PC-3 (cell line): ENCODE results near the gene CLEC4D.

Experiments used
- EZH2 ChIP-seq: fragments of 300-600 bp; sonication (generic); IDR thresholded peaks from one replicate; pipeline ENCODE4 v1.6.1; 2017; ENCODE audit warnings: antibody characterized with exemption, mild to moderate bottlenecking, low read length; ENCODE audit not compliant: unreplicated experiment
- TF ChIP-seq, protein P1 (sequence below): fragments of 300-600 bp; sonication (generic); conservative IDR thresholded peaks from 2 replicates; pipeline ENCODE4 v1.5.1; 2017; ENCODE audit warnings: antibody characterized with exemption, low read depth, mild to moderate bottlenecking, low read length

DNA sequence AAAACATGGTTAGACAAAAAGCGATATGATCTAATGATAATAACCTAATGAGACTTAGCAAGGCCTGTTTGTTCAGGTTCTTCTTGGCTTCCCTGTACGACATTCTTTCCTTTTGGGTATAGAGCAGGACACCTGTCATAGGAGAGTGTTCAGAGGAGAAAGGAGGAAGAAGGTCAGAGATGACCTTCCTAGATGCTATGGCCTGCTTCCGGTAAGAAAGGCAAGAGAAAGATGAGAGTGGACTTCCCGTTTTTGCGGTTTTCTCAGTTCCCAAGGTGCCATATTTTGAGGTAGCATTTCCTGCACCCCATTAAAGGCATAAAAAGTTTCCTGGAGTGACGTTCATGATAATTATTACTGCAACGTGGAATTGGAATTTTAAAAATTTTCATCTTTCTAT is 18.7 kb downstream of the CLEC4D start:
- TF ChIP-seq, protein P1, sequence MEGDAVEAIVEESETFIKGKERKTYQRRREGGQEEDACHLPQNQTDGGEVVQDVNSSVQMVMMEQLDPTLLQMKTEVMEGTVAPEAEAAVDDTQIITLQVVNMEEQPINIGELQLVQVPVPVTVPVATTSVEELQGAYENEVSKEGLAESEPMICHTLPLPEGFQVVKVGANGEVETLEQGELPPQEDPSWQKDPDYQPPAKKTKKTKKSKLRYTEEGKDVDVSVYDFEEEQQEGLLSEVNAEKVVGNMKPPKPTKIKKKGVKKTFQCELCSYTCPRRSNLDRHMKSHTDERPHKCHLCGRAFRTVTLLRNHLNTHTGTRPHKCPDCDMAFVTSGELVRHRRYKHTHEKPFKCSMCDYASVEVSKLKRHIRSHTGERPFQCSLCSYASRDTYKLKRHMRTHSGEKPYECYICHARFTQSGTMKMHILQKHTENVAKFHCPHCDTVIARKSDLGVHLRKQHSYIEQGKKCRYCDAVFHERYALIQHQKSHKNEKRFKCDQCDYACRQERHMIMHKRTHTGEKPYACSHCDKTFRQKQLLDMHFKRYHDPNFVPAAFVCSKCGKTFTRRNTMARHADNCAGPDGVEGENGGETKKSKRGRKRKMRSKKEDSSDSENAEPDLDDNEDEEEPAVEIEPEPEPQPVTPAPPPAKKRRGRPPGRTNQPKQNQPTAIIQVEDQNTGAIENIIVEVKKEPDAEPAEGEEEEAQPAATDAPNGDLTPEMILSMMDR, result no peak
- TF ChIP-seq EZH2, result no peak
